GM06990 (cell line): ENCODE measurements around the gene CCDC73.
"Not testable (repeated sequence)": the region's sequence is repeated elsewhere in the genome, so short reads cannot be mapped to it uniquely, and the experiment has no call there.

ENCODE experiments used
- DNase-seq: peaks from one replicate; pipeline ENCODE4 v3.0.0-alpha.2; 2011; ENCODE audit not compliant: insufficient read length; ENCODE audit errors: extremely low read depth
- H3K27me3 ChIP-seq: replicated peaks from 2 replicates; pipeline ENCODE4 v1.6.0; 2011; ENCODE audit warnings: low read length; ENCODE audit not compliant: control insufficient read depth, insufficient read depth
- H3K36me3 ChIP-seq: 2 replicates; pipeline ENCODE4 v1.5.1; 2011; ENCODE audit warnings: low read length; ENCODE audit not compliant: control insufficient read depth, insufficient read depth
- H3K4me3 ChIP-seq: replicated peaks from 2 replicates; pipeline ENCODE4 v1.5.1; 2011; ENCODE audit warnings: low read depth, mild to moderate bottlenecking, control low read depth, low read length
- TF ChIP-seq, protein P1 (sequence below): IDR thresholded peaks from 2 replicates; pipeline ENCODE4 v1.5.1; 2011; ENCODE audit warnings: low read length, control low read depth, mild to moderate bottlenecking, inconsistent platforms; ENCODE audit not compliant: insufficient read depth, poor library complexity, severe bottlenecking

CCDC73 gene

DNA sequence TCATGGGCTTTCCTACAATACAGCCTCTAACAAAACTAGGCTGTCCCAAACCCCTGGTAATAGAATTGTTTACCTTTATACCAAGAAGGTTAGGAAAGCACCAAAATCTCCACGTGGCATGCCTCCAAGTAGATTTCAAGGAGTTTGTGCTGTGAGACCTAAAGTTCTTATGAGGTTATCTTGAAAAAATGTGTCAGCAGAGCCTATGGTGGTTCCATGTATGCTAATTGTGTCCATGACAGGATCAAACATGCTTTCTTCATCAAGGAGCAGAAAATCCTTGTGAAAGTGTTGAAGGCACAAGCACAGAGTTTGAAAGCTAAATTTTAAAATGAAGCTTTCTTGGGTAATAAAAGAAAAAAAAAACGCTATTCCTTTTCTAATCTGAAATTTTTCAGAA lies 36.2 kb downstream of the CCDC73 start:
- TF ChIP-seq, protein P1, sequence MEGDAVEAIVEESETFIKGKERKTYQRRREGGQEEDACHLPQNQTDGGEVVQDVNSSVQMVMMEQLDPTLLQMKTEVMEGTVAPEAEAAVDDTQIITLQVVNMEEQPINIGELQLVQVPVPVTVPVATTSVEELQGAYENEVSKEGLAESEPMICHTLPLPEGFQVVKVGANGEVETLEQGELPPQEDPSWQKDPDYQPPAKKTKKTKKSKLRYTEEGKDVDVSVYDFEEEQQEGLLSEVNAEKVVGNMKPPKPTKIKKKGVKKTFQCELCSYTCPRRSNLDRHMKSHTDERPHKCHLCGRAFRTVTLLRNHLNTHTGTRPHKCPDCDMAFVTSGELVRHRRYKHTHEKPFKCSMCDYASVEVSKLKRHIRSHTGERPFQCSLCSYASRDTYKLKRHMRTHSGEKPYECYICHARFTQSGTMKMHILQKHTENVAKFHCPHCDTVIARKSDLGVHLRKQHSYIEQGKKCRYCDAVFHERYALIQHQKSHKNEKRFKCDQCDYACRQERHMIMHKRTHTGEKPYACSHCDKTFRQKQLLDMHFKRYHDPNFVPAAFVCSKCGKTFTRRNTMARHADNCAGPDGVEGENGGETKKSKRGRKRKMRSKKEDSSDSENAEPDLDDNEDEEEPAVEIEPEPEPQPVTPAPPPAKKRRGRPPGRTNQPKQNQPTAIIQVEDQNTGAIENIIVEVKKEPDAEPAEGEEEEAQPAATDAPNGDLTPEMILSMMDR, result no peak
- Histone ChIP-seq H3K27me3 (no peaks in the 10 kb centered on the region), H3K36me3 (no peaks in the 10 kb centered on the region), H3K4me3 (no peak overlapping the region)
- no peak for DNase-seq

DNA sequence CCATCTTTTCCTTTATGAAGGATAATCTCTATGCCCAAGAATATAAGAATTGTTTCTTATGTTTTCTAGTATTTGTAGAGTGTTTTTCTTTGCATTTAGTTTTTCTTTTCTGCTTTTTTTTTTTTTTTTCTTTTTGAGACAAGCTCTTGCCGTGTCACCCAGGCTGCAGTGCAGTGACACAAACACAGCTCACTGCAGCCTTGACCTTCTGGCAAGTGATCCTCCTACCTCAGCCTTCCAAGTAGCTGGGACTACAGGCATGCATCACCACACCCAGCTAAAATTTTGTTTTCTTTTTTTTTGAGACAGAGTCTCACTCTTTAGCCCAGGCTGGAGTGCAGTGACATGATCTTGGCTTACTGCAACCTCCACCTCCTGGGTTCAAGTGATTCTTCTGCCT lies 41.3 kb downstream of the CCDC73 start:
- H3K27me3 ChIP-seq, DNase-seq, H3K36me3 ChIP-seq, H3K4me3 ChIP-seq: not testable (repeated sequence)

DNA sequence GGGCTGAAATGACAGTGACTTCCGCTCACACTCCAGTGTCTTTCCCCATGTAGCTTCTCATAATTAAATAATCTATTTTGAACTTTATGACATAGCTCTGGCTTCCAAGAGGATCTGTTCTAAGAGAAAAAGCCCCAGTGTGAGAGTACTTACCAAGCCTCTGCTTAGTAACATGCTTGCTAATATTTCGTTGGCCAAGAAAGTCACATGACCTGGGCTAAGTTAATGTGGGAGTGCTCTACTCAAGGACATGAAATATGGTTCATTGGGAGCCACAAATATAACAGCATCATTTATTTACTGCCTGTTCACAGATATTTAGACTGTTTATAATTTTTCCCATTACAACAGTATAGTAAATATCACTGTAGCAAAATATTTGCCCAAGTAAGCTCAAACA lies 42.5 kb downstream of the CCDC73 start:
- TF ChIP-seq, protein P1, result no peak
- no peaks in the 10 kb centered on the region for H3K27me3 ChIP-seq
- no peaks in the 10 kb centered on the region for H3K36me3 ChIP-seq
- DNase-seq, result no peak
- no peak overlapping the region for H3K4me3 ChIP-seq

DNA sequence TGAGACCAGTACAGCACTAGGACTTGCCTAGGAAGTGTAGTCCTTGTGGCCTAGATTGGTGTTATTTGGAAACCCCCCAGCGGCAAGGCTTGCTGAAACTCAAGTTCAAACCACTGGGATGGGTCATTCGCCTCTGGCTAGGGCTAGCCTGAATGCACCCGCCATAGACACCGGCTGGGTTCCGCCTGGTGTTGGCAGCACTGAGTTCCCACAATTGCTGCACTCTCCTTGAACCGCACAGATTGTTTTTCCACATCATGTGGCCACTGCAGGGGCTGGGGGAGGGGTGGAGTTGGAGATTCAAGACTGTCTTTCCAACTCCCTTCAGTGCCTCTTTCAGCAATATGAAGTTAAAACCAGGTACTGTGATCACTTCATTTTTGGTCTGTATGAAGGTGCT lies 43.1 kb downstream of the CCDC73 start:
- H3K36me3 ChIP-seq, result no peaks in the 10 kb centered on the region
- H3K4me3 ChIP-seq, result no peak overlapping the region
- no peak for DNase-seq
- H3K27me3 ChIP-seq, result no peaks in the 10 kb centered on the region
- TF ChIP-seq, protein P1, result no peak

DNA sequence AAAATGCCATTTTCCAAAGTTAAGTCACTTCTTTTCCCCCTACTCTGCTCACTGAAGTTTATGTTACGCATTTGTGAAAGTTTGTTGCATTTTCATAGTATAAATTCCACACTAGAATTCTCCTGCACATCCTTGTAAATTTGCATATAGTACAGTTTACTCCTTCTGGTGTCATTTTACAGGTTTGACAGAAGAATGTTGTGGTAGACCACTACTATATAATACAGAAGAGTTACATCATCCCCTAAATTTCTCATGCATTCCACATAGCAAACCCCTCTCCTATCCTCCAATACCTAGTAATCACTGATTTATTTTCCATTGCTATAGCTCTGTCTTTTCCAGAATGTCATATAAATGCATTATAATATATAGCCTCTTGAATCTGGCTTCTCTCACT lies 64.5 kb downstream of the CCDC73 start:
- TF ChIP-seq, protein P1, result no peak

DNA sequence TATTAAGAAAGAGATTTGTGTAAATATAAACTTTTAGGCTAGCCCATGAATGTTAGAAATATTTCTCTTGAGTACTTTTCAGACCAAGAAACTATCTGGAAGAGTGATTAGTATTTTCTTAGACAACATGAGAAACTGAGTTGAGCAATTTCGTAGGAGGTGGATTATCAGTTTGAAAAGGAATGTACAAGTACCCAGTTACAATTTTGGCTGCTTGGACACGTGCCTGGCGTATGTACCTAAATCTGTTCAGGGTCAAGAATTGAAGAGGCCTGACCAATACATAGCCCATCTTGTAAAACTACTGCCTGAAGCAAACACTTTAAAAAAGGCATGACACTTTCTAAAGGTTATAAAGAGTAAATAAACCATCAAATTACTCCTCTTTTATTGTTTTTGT lies 71.1 kb downstream of the CCDC73 start:
- TF ChIP-seq, protein P1, result no peak
- no peak for DNase-seq
- H3K36me3 ChIP-seq, result no peaks in the 10 kb centered on the region
- no peaks in the 10 kb centered on the region for H3K27me3 ChIP-seq
- H3K4me3 ChIP-seq, result no peak overlapping the region

More for the DNA sequence above, 64.5 kb downstream of the CCDC73 start:
- DNase-seq, result no peak
- Histone ChIP-seq H3K36me3 (no peaks in the 10 kb centered on the region), H3K27me3 (no peaks in the 10 kb centered on the region), H3K4me3 (no peak overlapping the region)
